Choroid plexus epithelial cell (primary cell): ENCODE data around the gene C1orf53.

Experiments used
- DNase-seq: peaks from one replicate; pipeline ENCODE4 v3.0.0-alpha.2; 2010; ENCODE audit warnings: low read depth
- H3K4me3 ChIP-seq: 2 replicates; pipeline ENCODE4 v1.5.1; 2011; ENCODE audit warnings: low read depth, mild to moderate bottlenecking, control low read depth, low read length, moderate library complexity
- TF ChIP-seq, protein P1 (sequence below): conservative IDR thresholded peaks from 2 replicates; pipeline ENCODE4 v1.5.1; 2011; ENCODE audit warnings: low read depth, mild to moderate bottlenecking, control low read depth, inconsistent platforms, low read length, moderate library complexity

Gene C1orf53

DNA sequence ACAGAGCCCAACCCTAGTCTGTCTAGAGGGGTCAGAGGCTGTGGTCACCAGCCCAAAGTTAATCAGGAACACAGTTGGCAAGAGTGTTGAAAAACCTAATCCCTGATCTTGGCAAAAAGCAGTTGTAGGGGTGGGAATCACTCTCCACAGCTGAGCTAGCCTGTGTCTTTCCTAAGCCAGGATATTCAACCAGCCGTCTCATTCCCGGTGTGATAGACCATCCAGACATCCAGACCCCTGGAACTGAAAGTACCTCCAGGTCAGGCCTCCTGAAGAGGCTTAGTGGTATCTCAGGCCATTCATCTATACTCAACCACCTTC lies 19.6 kb downstream of the C1orf53 start:
- no peak overlapping the region for H3K4me3 ChIP-seq
- DNase-seq: no peak
- TF ChIP-seq, protein P1, sequence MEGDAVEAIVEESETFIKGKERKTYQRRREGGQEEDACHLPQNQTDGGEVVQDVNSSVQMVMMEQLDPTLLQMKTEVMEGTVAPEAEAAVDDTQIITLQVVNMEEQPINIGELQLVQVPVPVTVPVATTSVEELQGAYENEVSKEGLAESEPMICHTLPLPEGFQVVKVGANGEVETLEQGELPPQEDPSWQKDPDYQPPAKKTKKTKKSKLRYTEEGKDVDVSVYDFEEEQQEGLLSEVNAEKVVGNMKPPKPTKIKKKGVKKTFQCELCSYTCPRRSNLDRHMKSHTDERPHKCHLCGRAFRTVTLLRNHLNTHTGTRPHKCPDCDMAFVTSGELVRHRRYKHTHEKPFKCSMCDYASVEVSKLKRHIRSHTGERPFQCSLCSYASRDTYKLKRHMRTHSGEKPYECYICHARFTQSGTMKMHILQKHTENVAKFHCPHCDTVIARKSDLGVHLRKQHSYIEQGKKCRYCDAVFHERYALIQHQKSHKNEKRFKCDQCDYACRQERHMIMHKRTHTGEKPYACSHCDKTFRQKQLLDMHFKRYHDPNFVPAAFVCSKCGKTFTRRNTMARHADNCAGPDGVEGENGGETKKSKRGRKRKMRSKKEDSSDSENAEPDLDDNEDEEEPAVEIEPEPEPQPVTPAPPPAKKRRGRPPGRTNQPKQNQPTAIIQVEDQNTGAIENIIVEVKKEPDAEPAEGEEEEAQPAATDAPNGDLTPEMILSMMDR: no peak

DNA sequence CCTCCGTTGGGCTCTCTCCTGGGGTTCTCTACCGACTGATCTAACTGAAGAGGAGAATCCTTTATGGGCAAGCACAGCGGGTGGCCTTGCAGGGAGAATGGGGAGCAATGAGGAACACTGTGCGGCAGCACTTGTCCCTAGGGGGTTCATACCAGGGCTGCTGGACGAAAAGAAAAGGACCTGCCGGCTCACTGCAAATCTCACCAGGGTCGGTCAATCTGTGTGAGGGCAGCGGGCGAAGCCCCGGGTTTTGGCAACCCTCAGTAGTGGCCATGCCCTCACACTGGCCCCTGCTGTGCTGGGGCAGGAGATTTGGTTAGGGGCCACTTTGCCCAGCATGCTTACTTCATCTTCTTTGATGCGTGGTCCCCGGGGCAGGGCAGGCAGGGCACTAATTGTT lies 20.6 kb downstream of the C1orf53 start:
- no peak overlapping the region for H3K4me3 ChIP-seq
- TF ChIP-seq, protein P1: no peak
- DNase-seq: no peak

- TF ChIP-seq, protein P1: peak; percentile 74
- H3K4me3 ChIP-seq: no peak overlapping the region
- DNase-seq: peak; percentile 73
These were observed 22.2 kb downstream of the C1orf53 start for GRCh38 chr1:197924516-197925123.

- DNase-seq: no peak
- H3K4me3 ChIP-seq: no peak overlapping the region
- TF ChIP-seq, protein P1: no peak
These were observed 25.7 kb downstream of the C1orf53 start for GRCh38 chr1:197927908-197928665.

- DNase-seq: no peak
- TF ChIP-seq, protein P1: no peak
- H3K4me3 ChIP-seq: peak overlapping the region; percentile 39
These were observed 26.5 kb downstream of the C1orf53 start for GRCh38 chr1:197928849-197929336.

GRCh38 chr1:197933016-197933415 lies 30.6 kb downstream of the C1orf53 start:
- TF ChIP-seq, protein P1: no peak
- DNase-seq: no peak
- H3K4me3 ChIP-seq: no peak overlapping the region

GRCh38 chr1:197933647-197934046 lies 31.2 kb downstream of the C1orf53 start:
- no peak overlapping the region for H3K4me3 ChIP-seq
- no peak for DNase-seq
- TF ChIP-seq, protein P1: no peak
